MM.1S (cell line): ENCODE measurements around the gene ZNF416.

Experiments
- CTCF ChIP-seq: fragments of 300-600 bp; sonication (generic); IDR thresholded peaks from 2 replicates; pipeline ENCODE4 v1.5.1; 2016; ENCODE audit warnings: antibody characterized with exemption, low read length, mixed read lengths
- EZH2 ChIP-seq: fragments of 300-600 bp; sonication (generic); optimal IDR thresholded peaks from 2 replicates; pipeline ENCODE3; 2017; ENCODE audit warnings: low read depth, mild to moderate bottlenecking, antibody characterized with exemption, low read length, mixed read lengths
- EZH2phosphoT487 ChIP-seq: fragments of 300-600 bp; sonication (generic); IDR thresholded peaks from 2 replicates; pipeline ENCODE4 v1.6.1; 2018; ENCODE audit warnings: antibody characterized with exemption, low read length

GRCh38 chr19:57583104-57583520 is 4.4 kb upstream of the ZNF416 start:
- TF ChIP-seq EZH2phosphoT487 = no peak
- TF ChIP-seq CTCF = no peak
- no peak for TF ChIP-seq EZH2
